HCT116 (cell line): Measurements from ENCODE around the gene SORBS1. TPM values are rescaled to one million over a fixed set of nuclear protein-coding genes. Genes with fewer than 3 reads are reported as not detected.

Experiments
- ATAC-seq: fragments of 200-7000 bp; cut with Tn5 transposase; 2 replicates; pipeline ENCODE4 v1.9.1; 2020; ENCODE audit warnings: mild to moderate bottlenecking, moderate library complexity
- BruUV-seq: library from RNA; stranded (reverse); fragments of 400-500 nt; replicated peaks from 2 replicates; lab custom pipeline; 2021; lab: Mats Ljungman, UMichigan
- CTCF ChIA-PET: fragments of 300-600 bp; sonication (Branson Sonifier 250); formaldehyde crosslinking; loops from one replicate; lab custom pipeline; 2021; ENCODE audit warnings: antibody characterized with exemption; lab: Charles Lee
- POLR2A ChIA-PET: fragments of 300-600, 350-600 bp; sonication (Branson Sonifier 250); formaldehyde crosslinking; loops from one replicate; lab custom pipeline; 2021; ENCODE audit warnings: antibody characterized with exemption; lab: Charles Lee
- RAD21 ChIA-PET, 2 experiments: fragments of 300-600 bp; sonication (Branson Sonifier 250); formaldehyde crosslinking; loops; one replicate each; lab custom pipeline; 2023; ENCODE audit warnings: low total read pairs in 2 of 2; ENCODE audit not compliant: uncharacterized antibody in 2 of 2, unreplicated experiment in 2 of 2, low non-redundant PET in 1 of 2; lab: Charles Lee
- DNase-seq: peaks from one replicate; pipeline ENCODE4 v3.0.0-alpha.2; 2010; ENCODE audit warnings: low read depth, low spot score
- H2AFZ ChIP-seq: fragments of 200-600 bp; shearing (Covaris generic), sonication (generic); 2 replicates; pipeline ENCODE4 v1.6.1; 2017; ENCODE audit warnings: low read depth, mixed run types, mixed read lengths, antibody characterized with exemption, low read length; ENCODE audit not compliant: poor library complexity, severe bottlenecking
- H3K27ac ChIP-seq: 2 replicates; pipeline ENCODE4 v1.5.1; 2012; ENCODE audit warnings: low read depth, low read length
- H3K27me3 ChIP-seq: fragments of 200-600 bp; sonication (generic); 2 replicates; pipeline ENCODE4 v1.6.1; 2016; ENCODE audit warnings: mixed run types, low read length, mixed read lengths; ENCODE audit not compliant: insufficient read depth
- H3K36me3 ChIP-seq, 2 experiments: fragments of 200-500 bp in 1 of 2; fragments of 200-600 bp in 1 of 2; sonication (Bioruptor generic) in 1 of 2; sonication (generic) in 1 of 2; 2 replicates each; pipeline versions ENCODE4 v1.5.1 to v1.6.1; 2014 to 2016; ENCODE audit warnings: low read length in 2 of 2, inconsistent platforms in 1 of 2, mixed read lengths in 1 of 2, mixed run types in 1 of 2; ENCODE audit not compliant: insufficient read depth in 2 of 2, control insufficient read depth in 1 of 2
- H3K4me1 ChIP-seq, 2 experiments: fragments of 200-600 bp in 1 of 2; sonication (generic) in 1 of 2; 2 replicates each; pipeline versions ENCODE4 v1.5.1 to v1.6.1; 2012 to 2017; ENCODE audit warnings: low read length in 2 of 2, inconsistent platforms in 1 of 2, mild to moderate bottlenecking in 1 of 2, mixed read lengths in 1 of 2, mixed run types in 1 of 2, moderate library complexity in 1 of 2; ENCODE audit not compliant: insufficient read depth in 2 of 2, control insufficient read depth in 1 of 2
- H3K4me2 ChIP-seq: fragments of 200-600 bp; sonication (generic); 2 replicates; pipeline ENCODE4 v1.6.1; 2017; ENCODE audit warnings: mixed run types, low read length, mixed read lengths
- H3K4me3 ChIP-seq, 2 experiments: fragments of 200-600 bp in 1 of 2; sonication (generic) in 1 of 2; replicated peaks in 1 of 2; 2 replicates each; pipeline ENCODE4 v1.5.1; 2011 to 2016; ENCODE audit warnings: low read length in 2 of 2, control low read depth in 1 of 2, low read depth in 1 of 2, mild to moderate bottlenecking in 1 of 2, mixed read lengths in 1 of 2, mixed run types in 1 of 2
- H3K79me2 ChIP-seq: fragments of 200-600 bp; sonication (generic); 2 replicates; pipeline ENCODE4 v1.6.1; 2017; ENCODE audit warnings: mild to moderate bottlenecking, mixed run types, low read length, moderate library complexity, mixed read lengths; ENCODE audit not compliant: insufficient read depth
- H3K9ac ChIP-seq: fragments of 200-600 bp; sonication (generic); 2 replicates; pipeline ENCODE4 v1.6.1; 2016; ENCODE audit warnings: low read length, mixed read lengths
- H3K9me2 ChIP-seq: fragments of 200-600 bp; sonication (generic), shearing (Covaris generic); 2 replicates; pipeline ENCODE4 v1.6.1; 2017; ENCODE audit warnings: mixed run types, mild to moderate bottlenecking, moderate library complexity; ENCODE audit not compliant: insufficient read depth
- H3K9me3 ChIP-seq, 2 experiments: fragments of 200-500 bp in 1 of 2; fragments of 200-600 bp in 1 of 2; sonication (Bioruptor generic) in 1 of 2; sonication (generic) in 1 of 2; 2 replicates each; pipeline ENCODE4 v1.6.1; 2014 to 2017; ENCODE audit warnings: low read length in 2 of 2, mixed read lengths in 2 of 2, inconsistent platforms in 1 of 2, low read depth in 1 of 2, mild to moderate bottlenecking in 1 of 2, mixed run types in 1 of 2, moderate library complexity in 1 of 2; ENCODE audit not compliant: control insufficient read depth in 1 of 2, insufficient read depth in 1 of 2
- H4K20me1 ChIP-seq: fragments of 200-600 bp; sonication (generic), shearing (Covaris generic); 2 replicates; pipeline ENCODE4 v1.6.1; 2017; ENCODE audit warnings: mixed run types, mild to moderate bottlenecking, moderate library complexity; ENCODE audit not compliant: insufficient read depth
- CEBPB ChIP-seq: IDR thresholded peaks from 2 replicates; pipeline ENCODE4 v1.6.1; 2012; ENCODE audit warnings: low read depth
- EZH2phosphoT487 ChIP-seq: fragments of 200-600 bp; IDR thresholded peaks from 2 replicates; pipeline ENCODE4 v1.6.1; 2018; ENCODE audit warnings: antibody characterized with exemption, borderline replicate concordance
- MAX ChIP-seq: IDR thresholded peaks from 2 replicates; pipeline ENCODE4 v1.6.1; 2012
- POLR2AphosphoS5 ChIP-seq: IDR thresholded peaks from 2 replicates; pipeline ENCODE4 v1.6.1; 2011; ENCODE audit warnings: mild to moderate bottlenecking, low read depth, low read length, moderate library complexity
- TCF7L2 ChIP-seq: IDR thresholded peaks from 2 replicates; pipeline ENCODE4 v1.7.0; 2011; ENCODE audit warnings: borderline replicate concordance, inconsistent platforms; ENCODE audit not compliant: insufficient read depth, insufficient read length; ENCODE audit errors: extremely low read depth
- ZBTB33 ChIP-seq: IDR thresholded peaks from 2 replicates; pipeline ENCODE4 v1.6.1; 2011; ENCODE audit warnings: mild to moderate bottlenecking, low read length, moderate library complexity; ENCODE audit not compliant: insufficient replicate concordance; ENCODE audit errors: extremely low read depth
- intact Hi-C: fragments of 100-400 bp; cut with micrococcal nuclease; formaldehyde crosslinking; loops from 2 replicates; pipeline ENCODE4 v1.10.0; 2022
- total RNA-seq: library from RNA; stranded (reverse); gene quantifications from one replicate; pipeline ENCODE4 v1.2.1, GENCODE V29; 2021; ENCODE audit not compliant: unreplicated experiment

Gene SORBS1
- total RNA-seq, 1 experiment from 2014 or later, result 3.4 TPM

GRCh38 chr10:95579835-95580535, 18.8 kb upstream of the SORBS1 start:
- H3K4me3 ChIP-seq, result no peak overlapping the region
- H3K36me3 ChIP-seq, result no peaks in the 10 kb centered on the region
- POLR2A ChIA-PET, result no interaction called here
- CTCF ChIA-PET, result no interaction called here
- no peaks in the 10 kb centered on the region for H3K9me2 ChIP-seq
- no peak for TF ChIP-seq CEBPB
- TF ChIP-seq MAX, result no peak
- TF ChIP-seq EZH2phosphoT487, result no peak
- DNase-seq (no peak), ATAC-seq (no peak)
- no peaks in the 10 kb centered on the region for H4K20me1 ChIP-seq
- RAD21 ChIA-PET, result no interaction called here
- peaks cover 1% of the 10 kb centered on the region; the same call in 1 of the 2 replicates for H3K27me3 ChIP-seq
- no TSS peak for BruUV-seq
- intact Hi-C loops, result no loop called here
- H3K79me2 ChIP-seq, result no peaks in the 10 kb centered on the region
- no peak overlapping the region for H3K27ac ChIP-seq
- H3K9me3 ChIP-seq, result no peaks in the 10 kb centered on the region
- H3K9ac ChIP-seq, result no peak overlapping the region
- H3K4me1 ChIP-seq, result no peaks in the 10 kb centered on the region
- no peak overlapping the region for H2AFZ ChIP-seq
- no peak overlapping the region for H3K4me2 ChIP-seq

GRCh38 chr10:95579292-95579691, 18.1 kb upstream of the SORBS1 start:
- ChIA-PET CTCF (no interaction called here), POLR2A (no interaction called here), RAD21 (no interaction called here)
- Histone ChIP-seq H3K4me2 (no peak overlapping the region), H3K4me3 (no peak overlapping the region), H3K36me3 (no peaks in the 10 kb centered on the region), H2AFZ (no peak overlapping the region), H3K9me2 (no peaks in the 10 kb centered on the region), H3K9me3 (no peaks in the 10 kb centered on the region), H3K27me3 (peaks cover 5% of the 10 kb centered on the region; the same call in 1 of the 2 replicates), H3K79me2 (no peaks in the 10 kb centered on the region), H3K27ac (no peak overlapping the region), H3K9ac (no peak overlapping the region), H4K20me1 (no peaks in the 10 kb centered on the region), H3K4me1 (no peaks in the 10 kb centered on the region)
- TF ChIP-seq POLR2AphosphoS5, result no peak
- no peak for TF ChIP-seq ZBTB33
- TF ChIP-seq TCF7L2, result no peak
- no peak for DNase-seq
- ATAC-seq, result no peak
- BruUV-seq, result no TSS peak
- intact Hi-C loops, result no loop called here
